GM12878 (cell line): Measurements from ENCODE around the gene PACS2. TPM values are rescaled to one million over a fixed set of nuclear protein-coding genes. Genes with fewer than 3 reads are reported as not detected.

Source experiments
- ATAC-seq: fragments of 200-7000 bp; cut with Tn5 transposase; 3 replicates; pipeline ENCODE4 v1.9.1; 2020; ENCODE audit warnings: mild to moderate bottlenecking, moderate library complexity
- BruUV-seq: library from RNA; stranded (reverse); fragments of 400-500 nt; replicated peaks from 2 replicates; lab custom pipeline; 2021; lab: Mats Ljungman, UMichigan
- CTCF ChIA-PET: fragments of 300-600 bp; sonication (Branson Sonifier 250); formaldehyde crosslinking; extraction: SDS; loops from one replicate; lab custom pipeline; 2021; ENCODE audit warnings: inconsistent platforms; lab: Yijun Ruan, JAX
- POLR2A ChIA-PET: fragments of 350-600 bp; formaldehyde crosslinking; extraction: SDS; loops from one replicate; lab custom pipeline; 2021; ENCODE audit warnings: inconsistent platforms; lab: Charles Lee
- RAD21 ChIA-PET: fragments of 300-600 bp; sonication (Branson Sonifier 250); formaldehyde crosslinking; loops from one replicate; lab custom pipeline; 2023; ENCODE audit warnings: antibody characterized with exemption; ENCODE audit not compliant: unreplicated experiment; lab: Charles Lee
- SMC1A ChIA-PET: fragments of 300-600 bp; sonication (Branson Sonifier 250); formaldehyde crosslinking; loops from one replicate; lab custom pipeline; 2023; ENCODE audit not compliant: unreplicated experiment, uncharacterized antibody; lab: Charles Lee
- DNase-seq: peaks from one replicate; pipeline ENCODE4 v3.0.0-alpha.2; 2011; ENCODE audit warnings: low read depth, low spot score
- FAIRE-seq: peaks from 3 replicates; lab custom pipeline; 2011; peaks lifted over from hg19 to GRCh38; lab: Jason Lieb, UNC
- H2AFZ ChIP-seq: 2 replicates; pipeline ENCODE4 v1.6.0; 2011; ENCODE audit warnings: low read depth, low read length, control low read depth; ENCODE audit not compliant: control insufficient read depth
- H3K27ac ChIP-seq: 2 replicates; pipeline ENCODE4 v1.5.1; 2011; ENCODE audit warnings: control low read depth; ENCODE audit not compliant: control insufficient read depth, insufficient read depth
- H3K27me3 ChIP-seq, 2 experiments: replicated peaks in 1 of 2; 2 replicates each; pipeline versions ENCODE4 v1.6.0 to v1.6.1; 2011; ENCODE audit warnings: low read length in 1 of 2; ENCODE audit not compliant: control insufficient read depth in 2 of 2, insufficient read depth in 2 of 2
- H3K36me3 ChIP-seq, 2 experiments: 2 replicates each; pipeline ENCODE4 v1.5.1; 2011; ENCODE audit warnings: low read length in 1 of 2; ENCODE audit not compliant: control insufficient read depth in 2 of 2, insufficient read depth in 2 of 2
- H3K4me1 ChIP-seq: 2 replicates; pipeline ENCODE4 v1.6.1; 2011; ENCODE audit warnings: mild to moderate bottlenecking, low read length, moderate library complexity, mixed read lengths; ENCODE audit not compliant: control insufficient read depth, insufficient read depth
- H3K4me2 ChIP-seq: 2 replicates; pipeline ENCODE4 v1.6.0; 2011; ENCODE audit warnings: control low read depth; ENCODE audit not compliant: control insufficient read depth, insufficient read depth
- H3K4me3 ChIP-seq: fragments of 200-600 bp; sonication (generic); 2 replicates; pipeline ENCODE4 v1.5.1; 2016
- H3K79me2 ChIP-seq: 2 replicates; pipeline ENCODE4 v1.6.0; 2011; ENCODE audit warnings: low read length; ENCODE audit not compliant: control insufficient read depth, insufficient read depth
- H3K9ac ChIP-seq: 2 replicates; pipeline ENCODE4 v1.8.0; 2011; ENCODE audit warnings: low read length, control low read depth, mixed read lengths; ENCODE audit not compliant: control insufficient read depth, insufficient read depth
- H3K9me3 ChIP-seq: replicated peaks from 3 replicates; pipeline ENCODE4 v1.5.1; 2011; ENCODE audit warnings: mild to moderate bottlenecking, low read length; ENCODE audit not compliant: control insufficient read depth, insufficient read depth
- H4K20me1 ChIP-seq: 2 replicates; pipeline ENCODE4 v1.6.0; 2011; ENCODE audit not compliant: control insufficient read depth, insufficient read depth
- EGR1 ChIP-seq, 2 experiments: IDR thresholded peaks; 1 replicate in 1 of 2; 2 replicates in 1 of 2; pipeline ENCODE4 v1.6.1; 2011 to 2012; ENCODE audit warnings: low read depth in 2 of 2, low read length in 2 of 2, borderline replicate concordance in 1 of 2, mild to moderate bottlenecking in 1 of 2, moderate library complexity in 1 of 2
- ETV6 ChIP-seq, 2 experiments: fragments of 450-650 bp in 1 of 2; IDR thresholded peaks in 1 of 2; conservative IDR thresholded peaks in 1 of 2; 2 replicates each; pipeline ENCODE4 v1.6.1; 2014; ENCODE audit warnings: antibody characterized with exemption in 1 of 2, borderline replicate concordance in 1 of 2, low read depth in 1 of 2, mild to moderate bottlenecking in 1 of 2, moderate library complexity in 1 of 2
- FOXK2 ChIP-seq: fragments of 450-650 bp; IDR thresholded peaks from 2 replicates; pipeline ENCODE4 v1.6.1; 2017; ENCODE audit warnings: mild to moderate bottlenecking, moderate library complexity
- MAX ChIP-seq: IDR thresholded peaks from 2 replicates; pipeline ENCODE4 v1.6.1; 2012; ENCODE audit warnings: low read depth, low read length, improper control_type of control experiment
- NKRF ChIP-seq: fragments of 450-650 bp; conservative IDR thresholded peaks from 2 replicates; pipeline ENCODE4 v1.6.1; 2017; ENCODE audit warnings: mild to moderate bottlenecking, moderate library complexity
- POLR2A ChIP-seq: IDR thresholded peaks from 2 replicates; pipeline ENCODE4 v1.6.1; 2011; ENCODE audit warnings: low read depth, mild to moderate bottlenecking, low read length
- SIN3A ChIP-seq: IDR thresholded peaks from 2 replicates; pipeline ENCODE4 v1.6.1; 2012; ENCODE audit warnings: low read depth, low read length, improper control_type of control experiment
- SIX5 ChIP-seq: IDR thresholded peaks from 2 replicates; pipeline ENCODE4 v1.6.1; 2011; ENCODE audit warnings: mild to moderate bottlenecking, low read depth, low read length, moderate library complexity; ENCODE audit not compliant: severe bottlenecking
- WGBS: methylation state at CpG from one replicate; pipeline ENCODE4 v1.1.6; 2016; ENCODE audit warnings: low lambda C conversion rate; ENCODE audit not compliant: insufficient replicate concordance, insufficient coverage; ENCODE audit errors: missing lambda C conversion rate; 5-methylcytosine and 5-hydroxymethylcytosine counted together
- in situ Hi-C: fragments of 300-500 bp; cut with MboI; formaldehyde crosslinking; loops from 9 replicates; pipeline ENCODE4 v1.14.3; 2018; ENCODE audit warnings: mixed read lengths
- intact Hi-C: fragments of 100-400 bp; cut with micrococcal nuclease; formaldehyde crosslinking; loops from one replicate; pipeline ENCODE4 v1.14.2; 2022; ENCODE audit not compliant: unreplicated experiment
- polyA plus RNA-seq, 11 experiments: library from polyadenylated mRNA; depleted of rRNA in 4 of 11; unstranded in 6 of 11; stranded (reverse) in 5 of 11; fragments of >200 nt; fragmentation: Nextera tagmentation in 4 of 11; fragmentation: Illumina TruSeq in 1 of 11; extraction: Ambion mirVana in 4 of 11; extraction: Trizol in 1 of 11; gene quantifications; 1 replicate in 1 of 11; 2 replicates in 10 of 11; pipeline versions ENCODE4 v1.2.1 to v1.2.3, GENCODE V29; 2011 to 2016; ENCODE audit warnings: inconsistent platforms in 2 of 11, missing spikeins in 2 of 11, low read depth in 1 of 11
- total RNA-seq, 4 experiments: library from RNA; depleted of rRNA in 3 of 4; stranded (reverse); fragments of >200 nt in 3 of 4; fragmentation: Illumina TruSeq in 1 of 4; extraction: Trizol in 1 of 4; gene quantifications; 2 replicates each; pipeline versions ENCODE4 v1.2.1 to v1.2.3, GENCODE V29; 2013 to 2021

The PACS2 gene
- total and polyA plus RNA-seq, 10 of the 15 experiments (the other 5 are each of a cell fraction or from before 2014, with no cell fraction given): 0.21 to 37.3 (median 9.4) TPM

GRCh38 chr14:105411985-105412770, 97.6 kb downstream of the PACS2 start:
- H3K9me3 ChIP-seq: no peaks in the 10 kb centered on the region
- H3K27ac ChIP-seq: no peak overlapping the region
- intact Hi-C loops: no loop called here
- H3K4me2 ChIP-seq: no peak overlapping the region
- no peaks in the 10 kb centered on the region for H3K4me1 ChIP-seq
- no peaks in the 10 kb centered on the region for H4K20me1 ChIP-seq
- no peaks in the 10 kb centered on the region for H3K36me3 ChIP-seq
- H3K79me2 ChIP-seq: no peaks in the 10 kb centered on the region
- BruUV-seq: no TSS peak
- RAD21 ChIA-PET: no interaction called here
- peaks cover 7 to 10% of the 10 kb centered on the region in 2 experiments; a peak in 3 of 4 replicates for H3K27me3 ChIP-seq
- TF ChIP-seq FOXK2 (no peak), SIX5 (no peak), MAX (no peak), ETV6 (conservative IDR thresholded peaks at IDR 0.05 in 1 of 2, IDR thresholded peaks at IDR 0.05 in 1 of 2; ENCODE audit: borderline replicate concordance in 1 of 2, low read depth in 1 of 2) (no peak), POLR2A (no peak), SIN3A (no peak), EGR1 (IDR thresholded peaks at IDR 0.05; ENCODE audit: borderline replicate concordance in 1 of 2, low read depth in 2 of 2, low read length in 2 of 2) (no peak), NKRF (no peak)
- no peak overlapping the region for H2AFZ ChIP-seq
- no peak overlapping the region for H3K4me3 ChIP-seq
- no peak for ATAC-seq
- CTCF ChIA-PET: no interaction called here
- H3K9ac ChIP-seq: no peak overlapping the region
- POLR2A ChIA-PET: interaction anchor here (0.6 kb wide), 2 partner anchors 152 to 311 kb away, joined by 3 read pairs; no protein-coding TSS in a partner anchor
- WGBS: 56% methylated on average over 17 of the region's 17 CpGs
- DNase-seq: no peak
- in situ Hi-C loops: no loop called here
- FAIRE-seq: no peak
- SMC1A ChIA-PET: interaction anchor here (1.8 kb wide), 1 partner anchor 9 kb away, joined by 5 read pairs; no protein-coding TSS in a partner anchor
